IMR-90 (cell line): ENCODE measurements around the gene DNAH6. TPM values are rescaled to one million over a fixed set of nuclear protein-coding genes. Genes with fewer than 3 reads are reported as not detected.
"Not testable (repeated sequence)": the region's sequence is repeated elsewhere in the genome, so short reads cannot be mapped to it uniquely, and the experiment has no call there.

Source experiments
- ATAC-seq: fragments of 200-7000 bp; cut with Tn5 transposase; 2 replicates; pipeline ENCODE4 v1.9.1; 2020; ENCODE audit warnings: low read depth, mild to moderate bottlenecking, moderate library complexity
- BruUV-seq: library from RNA; stranded (reverse); fragments of 400-500 nt; replicated peaks from 2 replicates; lab custom pipeline; 2021; lab: Mats Ljungman, UMichigan
- CTCF ChIA-PET: fragments of 300-600 bp; formaldehyde crosslinking; extraction: SDS; loops from one replicate; lab custom pipeline; 2021; ENCODE audit warnings: antibody characterized with exemption; lab: Yijun Ruan, JAX
- POLR2A ChIA-PET: fragments of 300-600 bp; sonication (Branson Sonifier 250); formaldehyde crosslinking; loops from one replicate; lab custom pipeline; 2022; ENCODE audit warnings: antibody characterized with exemption; ENCODE audit not compliant: unreplicated experiment; lab: Charles Lee
- DNase-seq: peaks from one replicate; pipeline ENCODE4 v3.0.0; 2013
- H2AFZ ChIP-seq: replicated peaks from 2 replicates; pipeline ENCODE3; 2013; ENCODE audit warnings: low read length, mild to moderate bottlenecking; ENCODE audit not compliant: poor library complexity
- H2AK5ac ChIP-seq: 2 replicates; pipeline ENCODE4 v1.6.1; 2013; ENCODE audit warnings: low read depth, low read length, inconsistent platforms
- H2AK9ac ChIP-seq: replicated peaks from 2 replicates; pipeline ENCODE3; 2013; ENCODE audit warnings: mild to moderate bottlenecking, low read depth, low read length, moderate library complexity; ENCODE audit not compliant: poor library complexity
- H2BK120ac ChIP-seq: 2 replicates; pipeline ENCODE4 v1.6.1; 2013; ENCODE audit warnings: low read depth, low read length, inconsistent platforms
- H2BK15ac ChIP-seq: 3 replicates; pipeline ENCODE4 v1.6.1; 2013; ENCODE audit warnings: low read depth, low read length, inconsistent platforms
- H2BK20ac ChIP-seq: 2 replicates; pipeline ENCODE4 v1.6.1; 2013; ENCODE audit warnings: low read depth, mild to moderate bottlenecking, inconsistent platforms, low read length, moderate library complexity
- H2BK5ac ChIP-seq: 2 replicates; pipeline ENCODE4 v1.6.1; 2013; ENCODE audit warnings: mild to moderate bottlenecking, low read depth, low read length, inconsistent platforms; ENCODE audit not compliant: poor library complexity, severe bottlenecking
- H3K14ac ChIP-seq: replicated peaks from 2 replicates; pipeline ENCODE4 v1.6.1; 2013; ENCODE audit warnings: low read depth, low read length, inconsistent platforms
- H3K18ac ChIP-seq: 2 replicates; pipeline ENCODE4 v1.6.1; 2013; ENCODE audit warnings: low read depth, low read length, control low read depth
- H3K23ac ChIP-seq: 2 replicates; pipeline ENCODE4 v1.6.1; 2013; ENCODE audit warnings: low read depth, low read length, inconsistent platforms
- H3K27ac ChIP-seq: 2 replicates; pipeline ENCODE4 v1.5.1; 2013; ENCODE audit warnings: mild to moderate bottlenecking, control low read depth, low read length; ENCODE audit not compliant: insufficient read depth
- H3K27me3 ChIP-seq: 2 replicates; pipeline ENCODE4 v1.6.1; 2013; ENCODE audit warnings: low read length; ENCODE audit not compliant: control insufficient read depth, insufficient read depth
- H3K36me3 ChIP-seq: 2 replicates; pipeline ENCODE4 v1.6.1; 2013; ENCODE audit warnings: low read length, mixed read lengths; ENCODE audit not compliant: control insufficient read depth, insufficient read depth
- H3K4ac ChIP-seq: 2 replicates; pipeline ENCODE4 v1.6.1; 2013; ENCODE audit warnings: low read depth, low read length, inconsistent platforms
- H3K4me1 ChIP-seq: 2 replicates; pipeline ENCODE4 v1.6.1; 2013; ENCODE audit warnings: low read length, mixed read lengths; ENCODE audit not compliant: control insufficient read depth, insufficient read depth
- H3K4me2 ChIP-seq: 2 replicates; pipeline ENCODE4 v1.6.1; 2013; ENCODE audit warnings: low read depth, mild to moderate bottlenecking, control low read depth, low read length, moderate library complexity
- H3K4me3 ChIP-seq: 2 replicates; pipeline ENCODE4 v1.5.1; 2013; ENCODE audit warnings: low read depth, mild to moderate bottlenecking, control low read depth, low read length, moderate library complexity; ENCODE audit not compliant: insufficient read depth
- H3K56ac ChIP-seq: 2 replicates; pipeline ENCODE4 v1.6.1; 2013; ENCODE audit warnings: low read length, inconsistent platforms; ENCODE audit not compliant: insufficient read depth; ENCODE audit errors: extremely low read depth
- H3K79me1 ChIP-seq, 2 experiments: 2 replicates each; pipeline ENCODE4 v1.6.1; 2013; ENCODE audit warnings: low read length in 2 of 2, inconsistent platforms in 1 of 2, low read depth in 1 of 2
- H3K9ac ChIP-seq: 2 replicates; pipeline ENCODE4 v1.6.1; 2013; ENCODE audit warnings: low read depth, low read length, control low read depth
- H3K9me1 ChIP-seq: 2 replicates; pipeline ENCODE4 v1.6.1; 2013; ENCODE audit warnings: low read length, inconsistent platforms; ENCODE audit not compliant: insufficient read depth
- H3K9me3 ChIP-seq: 2 replicates; pipeline ENCODE4 v1.6.1; 2013; ENCODE audit warnings: low read length; ENCODE audit not compliant: control insufficient read depth, insufficient read depth
- H4K20me1 ChIP-seq: 2 replicates; pipeline ENCODE4 v1.6.1; 2013; ENCODE audit warnings: low read length, inconsistent platforms; ENCODE audit not compliant: insufficient read depth
- H4K5ac ChIP-seq: 2 replicates; pipeline ENCODE4 v1.6.1; 2013; ENCODE audit warnings: mild to moderate bottlenecking, low read depth, low read length, control low read depth
- H4K8ac ChIP-seq, 2 experiments: 2 replicates each; pipeline ENCODE4 v1.6.1; 2013; ENCODE audit warnings: low read depth in 2 of 2, low read length in 2 of 2, control low read depth in 1 of 2, inconsistent platforms in 1 of 2
- H4K91ac ChIP-seq: 2 replicates; pipeline ENCODE4 v1.6.1; 2013; ENCODE audit warnings: low read depth, low read length, inconsistent platforms; ENCODE audit not compliant: insufficient read depth
- BHLHE40 ChIP-seq: fragments of 150-350 bp; IDR thresholded peaks from 2 replicates; pipeline ENCODE4 v1.6.1; 2016; ENCODE audit warnings: mild to moderate bottlenecking, low read depth, low read length
- CEBPB ChIP-seq: IDR thresholded peaks from 2 replicates; pipeline ENCODE4 v1.6.1; 2012; ENCODE audit warnings: low read depth, low read length, improper control_type of control experiment
- FOS ChIP-seq: fragments of 150-350 bp; IDR thresholded peaks from 2 replicates; pipeline ENCODE4 v1.6.1; 2016; ENCODE audit warnings: low read depth, low read length
- RFX5 ChIP-seq: IDR thresholded peaks from 2 replicates; pipeline ENCODE4 v1.8.0; 2012; ENCODE audit warnings: low read depth, mild to moderate bottlenecking, low read length, moderate library complexity
- USF2 ChIP-seq: fragments of 150-350 bp; IDR thresholded peaks from 2 replicates; pipeline ENCODE4 v1.6.1; 2017; ENCODE audit warnings: mild to moderate bottlenecking, antibody characterized with exemption, low read length, low read depth
- WGBS, 2 experiments: methylation state at CpG; one replicate each; pipeline versions ENCODE4 v1.1.5 to v1.1.7; 2013; ENCODE audit warnings: missing lambda C conversion rate in 2 of 2; ENCODE audit not compliant: insufficient read length in 1 of 2; ENCODE audit errors: extremely low coverage in 2 of 2; 5-methylcytosine and 5-hydroxymethylcytosine counted together
- dilution Hi-C: fragments of 300-500 bp; cut with HindIII; formaldehyde crosslinking; loops from one replicate; pipeline ENCODE4 v1.14.3; 2018; ENCODE audit warnings: low sequenced_read_pairs; ENCODE audit not compliant: unreplicated experiment
- in situ Hi-C: fragments of 300-500 bp; cut with MboI; formaldehyde crosslinking; loops from 3 replicates; pipeline ENCODE4 v1.14.3; 2019; ENCODE audit warnings: low sequenced_read_pairs, inconsistent platforms, mixed read lengths
- intact Hi-C: fragments of 100-400 bp; cut with micrococcal nuclease; formaldehyde crosslinking; loops from 2 replicates; pipeline ENCODE4 v1.10.0; 2022
- polyA plus RNA-seq, 3 experiments: library from polyadenylated mRNA; depleted of rRNA; stranded (reverse); fragments of >200 nt; gene quantifications; 2 replicates each; pipeline ENCODE4 v1.2.3, GENCODE V29; 2012; ENCODE audit warnings: low replicate concordance in 1 of 3
- total RNA-seq: library from RNA; depleted of rRNA; stranded (reverse); fragments of >200 nt; gene quantifications from 2 replicates; pipeline ENCODE4 v1.2.3, GENCODE V29; 2012

Gene DNAH6
- total and polyA plus RNA-seq, 2 of the 4 experiments (the other 2 are of a cell fraction): under 0.01 to 0.07 TPM

- no peak for TF ChIP-seq BHLHE40
- TF ChIP-seq USF2: no peak
- TF ChIP-seq CEBPB: no peak
- no peak for TF ChIP-seq FOS
- TF ChIP-seq RFX5: no peak
These were observed 48.9 kb upstream of the DNAH6 start (continued) for GRCh38 chr2:84467389-84467788.

GRCh38 chr2:84472423-84472822 lies 43.9 kb upstream of the DNAH6 start:
- H3K79me1 ChIP-seq, H3K27me3 ChIP-seq, H3K9me3 ChIP-seq, H3K9ac ChIP-seq, H3K36me3 ChIP-seq, H3K56ac ChIP-seq, H4K5ac ChIP-seq, H2AFZ ChIP-seq, CTCF ChIA-PET, H2BK15ac ChIP-seq, H2BK20ac ChIP-seq, BruUV-seq, H2BK120ac ChIP-seq, H4K20me1 ChIP-seq, in situ Hi-C loops, H3K4me1 ChIP-seq, H3K9me1 ChIP-seq, H3K18ac ChIP-seq, H2AK9ac ChIP-seq, H3K14ac ChIP-seq, dilution Hi-C loops, H2BK5ac ChIP-seq, H4K91ac ChIP-seq, H3K27ac ChIP-seq, H3K23ac ChIP-seq, POLR2A ChIA-PET, H3K4me3 ChIP-seq, H3K4ac ChIP-seq, H2AK5ac ChIP-seq, ATAC-seq, H4K8ac ChIP-seq, intact Hi-C loops, H3K4me2 ChIP-seq: not testable (repeated sequence)
- WGBS, 2 experiments: 16% methylated on average over 2 of the region's 2 CpGs; no CpG with 5 or more reads in 1 of the 2 experiments
- peak; percentile 86 for TF ChIP-seq CEBPB
- DNase-seq: peak; percentile 59
